ENCODE data around the gene CCNYL1. TPM values are rescaled to one million over a fixed set of nuclear protein-coding genes. Genes with fewer than 3 reads are reported as not detected.
"Not testable (repeated sequence)": the region's sequence is repeated elsewhere in the genome, so short reads cannot be mapped to it uniquely, and the experiment has no call there.

The CCNYL1 gene
- total RNA-seq, 2 donors from 2014 or later: 19.8 to 22.4 TPM

- Histone ChIP-seq H3K4me3 (ENCODE audit: low read length) (no peak overlapping the region), H3K4me1 (ENCODE audit: control insufficient read depth, insufficient read depth, low read length) (peaks cover 2% of the 10 kb centered on the region), H3K9me3 (ENCODE audit: control insufficient read depth, low read length) (no peaks in the 10 kb centered on the region), H3K9ac (ENCODE audit: extremely low read depth, low read length, poor library complexity, severe bottlenecking) (no peak overlapping the region), H3K27me3 (ENCODE audit: control insufficient read depth, insufficient read depth, low read length, poor library complexity, severe bottlenecking) (no peaks in the 10 kb centered on the region), H3K27ac (ENCODE audit: low read depth, low read length) (no peak overlapping the region), H3K36me3 (ENCODE audit: control insufficient read depth, insufficient read depth, low read length) (peaks cover 23% of the 10 kb centered on the region)
- Mint-ChIP-seq H3K36me3 (ENCODE audit: low read depth) (peaks cover 2% of the 10 kb centered on the region), H3K4me3 (no peak overlapping the region), H3K27me3 (ENCODE audit: insufficient read depth) (peaks cover 2% of the 10 kb centered on the region), H3K4me1 (peaks cover 5% of the 10 kb centered on the region), H3K9me3 (no peaks in the 10 kb centered on the region), H3K27ac (no peak overlapping the region)
- no peak for DNase-seq
- 87 to 95% methylated on average over 7 of the region's 7 CpGs for WGBS, 2 experiments (ENCODE audit: insufficient coverage in 1 of 2, insufficient read length in 1 of 2)
- TF ChIP-seq CTCF (conservative IDR thresholded peaks at IDR 0.05): no peak
These were observed 11.5 kb downstream of the CCNYL1 start for GRCh38 chr2:207722773-207723424.

DNA sequence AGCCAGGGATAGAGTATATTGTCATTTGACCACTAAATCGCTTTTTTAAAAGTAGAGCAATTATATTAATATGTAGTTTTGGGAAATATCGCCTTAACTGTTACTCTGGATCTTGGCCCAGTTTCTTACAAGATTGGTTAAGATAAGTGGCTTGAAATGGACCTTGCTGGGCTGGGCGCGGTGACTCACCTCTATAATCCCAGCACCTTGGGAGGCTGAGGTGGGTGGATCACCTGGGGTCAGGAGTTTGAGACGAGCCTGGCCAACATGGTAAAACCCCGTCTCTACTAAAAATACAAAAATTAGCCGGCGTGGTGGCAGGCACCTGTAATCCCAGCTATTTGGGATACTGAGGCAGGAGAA, 12.0 kb downstream of the CCNYL1 start:
- WGBS, 2 experiments (ENCODE audit: insufficient coverage in 1 of 2, insufficient read length in 1 of 2): 98 to 100% methylated on average over 5 to 8 of the region's 8 CpGs
- peaks cover 23% of the 10 kb centered on the region for H3K36me3 ChIP-seq (ENCODE audit: control insufficient read depth, insufficient read depth, low read length)
- not testable (repeated sequence) for H3K9me3 ChIP-seq (ENCODE audit: control insufficient read depth, low read length); H3K36me3 Mint-ChIP-seq (ENCODE audit: low read depth); H3K4me1 Mint-ChIP-seq; H3K27ac ChIP-seq (ENCODE audit: low read depth, low read length); H3K4me1 ChIP-seq (ENCODE audit: control insufficient read depth, insufficient read depth, low read length); H3K9me3 Mint-ChIP-seq; H3K27me3 ChIP-seq (ENCODE audit: control insufficient read depth, insufficient read depth, low read length, poor library complexity, severe bottlenecking); DNase-seq; H3K4me3 Mint-ChIP-seq; H3K27me3 Mint-ChIP-seq (ENCODE audit: insufficient read depth); H3K9ac ChIP-seq (ENCODE audit: extremely low read depth, low read length, poor library complexity, severe bottlenecking); H3K27ac Mint-ChIP-seq; H3K4me3 ChIP-seq (ENCODE audit: low read length)

GRCh38 chr2:207724113-207724512, 12.7 kb downstream of the CCNYL1 start:
- Histone ChIP-seq H3K9me3 (ENCODE audit: control insufficient read depth, low read length) (no peaks in the 10 kb centered on the region), H3K4me1 (ENCODE audit: control insufficient read depth, insufficient read depth, low read length) (peaks cover 2% of the 10 kb centered on the region), H3K36me3 (ENCODE audit: control insufficient read depth, insufficient read depth, low read length) (peaks cover 23% of the 10 kb centered on the region), H3K27me3 (ENCODE audit: control insufficient read depth, insufficient read depth, low read length, poor library complexity, severe bottlenecking) (no peaks in the 10 kb centered on the region), H3K9ac (ENCODE audit: extremely low read depth, low read length, poor library complexity, severe bottlenecking) (no peak overlapping the region), H3K4me3 (ENCODE audit: low read length) (no peak overlapping the region), H3K27ac (ENCODE audit: low read depth, low read length) (no peak overlapping the region)
- Mint-ChIP-seq H3K4me1 (peaks cover 5% of the 10 kb centered on the region), H3K4me3 (no peak overlapping the region), H3K36me3 (ENCODE audit: low read depth) (peaks cover 6% of the 10 kb centered on the region), H3K27ac (no peak overlapping the region), H3K9me3 (no peaks in the 10 kb centered on the region), H3K27me3 (ENCODE audit: insufficient read depth) (peaks cover 2% of the 10 kb centered on the region)
- no peak for TF ChIP-seq CTCF (conservative IDR thresholded peaks at IDR 0.05)
- DNase-seq: no peak
- 85 to 91% methylated on average over 3 of the region's 3 CpGs for WGBS, 2 experiments (ENCODE audit: insufficient coverage in 1 of 2, insufficient read length in 1 of 2)
